Choroid plexus epithelial cell (primary cell): ENCODE measurements around the gene SH3RF2.

Experiments
- DNase-seq: peaks from one replicate; pipeline ENCODE4 v3.0.0-alpha.2; 2010; ENCODE audit warnings: low read depth
- H3K4me3 ChIP-seq: 2 replicates; pipeline ENCODE4 v1.5.1; 2011; ENCODE audit warnings: low read depth, mild to moderate bottlenecking, control low read depth, low read length, moderate library complexity
- CTCF ChIP-seq: conservative IDR thresholded peaks from 2 replicates; pipeline ENCODE4 v1.5.1; 2011; ENCODE audit warnings: low read depth, mild to moderate bottlenecking, control low read depth, inconsistent platforms, low read length, moderate library complexity

Gene SH3RF2

GRCh38 chr5:145912594-145912993 is 23.8 kb upstream of the SH3RF2 start:
- no peak overlapping the region for H3K4me3 ChIP-seq
- TF ChIP-seq CTCF, result no peak
- no peak for DNase-seq

- no peak for DNase-seq
- no peak for TF ChIP-seq CTCF
- H3K4me3 ChIP-seq, result no peak overlapping the region
These were observed 22.7 kb upstream of the SH3RF2 start for GRCh38 chr5:145913701-145914100.

GRCh38 chr5:145915970-145916638 is 20.3 kb upstream of the SH3RF2 start:
- no peak for TF ChIP-seq CTCF
- H3K4me3 ChIP-seq, result no peak overlapping the region
- no peak for DNase-seq

- peak; percentile 13 for DNase-seq
- H3K4me3 ChIP-seq, result no peak overlapping the region
- no peak for TF ChIP-seq CTCF
These were observed 19.1 kb upstream of the SH3RF2 start for GRCh38 chr5:145917288-145917687.

GRCh38 chr5:145918397-145918796 is 18.0 kb upstream of the SH3RF2 start:
- no peak overlapping the region for H3K4me3 ChIP-seq
- DNase-seq, result no peak

GRCh38 chr5:145919413-145919812 is 17.0 kb upstream of the SH3RF2 start:
- H3K4me3 ChIP-seq, result no peak overlapping the region
- no peak for TF ChIP-seq CTCF
- no peak for DNase-seq

More at GRCh38 chr5:145918397-145918796, 18.0 kb upstream of the SH3RF2 start:
- no peak for TF ChIP-seq CTCF

GRCh38 chr5:145920542-145921210 is 15.7 kb upstream of the SH3RF2 start:
- no peak for DNase-seq
- H3K4me3 ChIP-seq, result no peak overlapping the region
- no peak for TF ChIP-seq CTCF
